Right forelimb (tissue), 1 donor: Measurements from ENCODE around the gene ITPRIPL1.
"Not testable (repeated sequence)": the region's sequence is repeated elsewhere in the genome, so short reads cannot be mapped to it uniquely, and the experiment has no call there.

ENCODE experiments used
- DNase-seq: peaks from one replicate; pipeline ENCODE4 v3.0.0-alpha.2; 2018

The ITPRIPL1 gene, protein sequence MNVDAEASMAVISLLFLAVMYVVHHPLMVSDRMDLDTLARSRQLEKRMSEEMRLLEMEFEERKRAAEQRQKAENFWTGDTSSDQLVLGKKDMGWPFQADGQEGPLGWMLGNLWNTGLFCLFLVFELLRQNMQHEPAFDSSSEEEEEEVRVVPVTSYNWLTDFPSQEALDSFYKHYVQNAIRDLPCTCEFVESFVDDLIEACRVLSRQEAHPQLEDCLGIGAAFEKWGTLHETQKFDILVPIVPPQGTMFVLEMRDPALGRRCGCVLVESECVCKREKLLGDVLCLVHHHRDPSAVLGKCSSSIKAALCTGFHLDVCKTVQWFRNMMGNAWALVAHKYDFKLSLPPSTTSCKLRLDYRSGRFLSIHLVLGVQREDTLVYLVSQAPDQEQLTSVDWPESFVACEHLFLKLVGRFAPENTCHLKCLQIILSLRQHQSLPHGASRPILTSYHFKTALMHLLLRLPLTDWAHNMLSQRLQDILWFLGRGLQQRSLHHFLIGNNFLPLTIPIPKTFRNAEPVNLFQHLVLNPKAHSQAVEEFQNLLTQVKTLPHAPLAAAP

GRCh38 chr2:96325041-96325883 is at the start of gene ITPRIPL1:
TSS of gene ITPRIPL1 (plus strand) at chr2:96325317. CDS start at chr2:96325840, 523 bp downstream.
- DNase-seq = peak; percentile 61

DNA sequence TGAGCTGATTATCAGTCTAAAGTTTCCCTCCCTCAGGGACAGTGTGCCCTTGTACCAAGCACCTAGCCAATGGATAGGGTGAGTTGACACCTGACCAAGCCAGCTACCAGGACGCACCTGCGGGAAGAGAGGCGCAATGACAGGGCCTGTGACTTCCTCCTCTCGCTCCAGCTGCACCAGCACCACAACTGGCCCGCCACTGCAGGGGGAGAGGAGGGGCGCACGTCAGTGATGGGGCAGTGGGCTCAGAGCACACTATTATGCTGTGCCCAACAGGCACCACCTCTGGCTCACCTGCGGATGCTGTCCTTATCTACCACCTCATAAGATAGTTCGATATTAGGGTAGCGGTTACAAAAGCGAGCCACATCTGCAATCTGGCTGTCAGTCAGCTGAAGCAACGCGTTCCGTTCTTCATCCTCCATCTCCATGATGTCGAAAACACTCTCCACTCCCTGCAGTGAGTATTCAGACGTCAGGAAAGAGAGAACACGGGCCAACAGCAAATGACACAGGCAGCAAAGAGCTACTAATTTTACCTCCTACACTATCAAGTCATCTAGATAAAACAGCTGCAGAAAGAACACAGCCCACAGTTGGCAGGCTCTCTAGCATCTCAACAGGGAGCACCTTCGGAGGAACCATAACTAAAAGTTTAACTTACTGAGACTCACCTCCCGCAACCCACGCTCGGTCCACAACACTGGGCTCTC is 48.2 kb upstream of the ITPRIPL1 start:
- DNase-seq = no peak

GRCh38 chr2:96287273-96287856 is 37.8 kb upstream of the ITPRIPL1 start:
- no peak for DNase-seq

- DNase-seq = no peak
These were observed 33.4 kb upstream of the ITPRIPL1 start for GRCh38 chr2:96291751-96292150.

- DNase-seq = not testable (repeated sequence)
These were observed 30.8 kb upstream of the ITPRIPL1 start for GRCh38 chr2:96294271-96294670.

DNA sequence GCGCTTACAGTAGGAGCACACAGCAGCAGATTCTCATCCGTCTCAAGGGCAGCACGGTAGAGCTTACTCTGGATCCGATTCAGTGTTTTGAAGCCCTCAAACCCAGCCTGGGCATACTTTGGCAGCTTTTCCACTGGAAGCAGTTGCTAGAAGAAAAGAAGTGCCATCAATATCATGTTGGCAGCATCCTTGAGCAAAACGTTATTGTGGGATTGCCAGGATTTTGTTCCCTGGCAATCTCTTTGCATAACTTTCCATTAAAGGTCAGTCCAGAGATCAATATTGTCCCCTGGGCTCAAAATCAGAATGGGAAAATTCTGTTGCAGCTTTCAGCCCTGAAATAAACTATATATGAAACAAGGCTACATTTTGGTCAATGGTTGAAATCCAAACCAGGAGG is 28.2 kb upstream of the ITPRIPL1 start:
- DNase-seq = no peak

DNA sequence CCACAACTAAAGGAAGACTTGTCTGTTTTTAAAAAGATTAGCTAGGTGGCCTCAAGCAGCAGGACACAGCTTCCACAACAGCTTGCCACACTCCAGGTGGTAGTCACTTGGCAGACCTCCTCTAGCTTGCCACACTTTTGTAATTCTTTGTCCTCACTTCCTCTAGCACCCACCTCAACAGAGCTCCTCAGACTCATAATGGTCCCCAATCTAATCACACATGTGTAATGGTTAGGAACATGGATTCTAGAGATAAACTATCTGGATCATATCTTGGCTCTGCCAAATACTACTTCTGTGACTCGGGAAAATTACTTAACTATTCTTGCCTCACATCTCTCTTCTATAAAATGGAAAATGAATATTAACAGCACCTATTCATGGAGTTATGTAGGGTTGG is 23.3 kb upstream of the ITPRIPL1 start:
- DNase-seq = no peak

DNA sequence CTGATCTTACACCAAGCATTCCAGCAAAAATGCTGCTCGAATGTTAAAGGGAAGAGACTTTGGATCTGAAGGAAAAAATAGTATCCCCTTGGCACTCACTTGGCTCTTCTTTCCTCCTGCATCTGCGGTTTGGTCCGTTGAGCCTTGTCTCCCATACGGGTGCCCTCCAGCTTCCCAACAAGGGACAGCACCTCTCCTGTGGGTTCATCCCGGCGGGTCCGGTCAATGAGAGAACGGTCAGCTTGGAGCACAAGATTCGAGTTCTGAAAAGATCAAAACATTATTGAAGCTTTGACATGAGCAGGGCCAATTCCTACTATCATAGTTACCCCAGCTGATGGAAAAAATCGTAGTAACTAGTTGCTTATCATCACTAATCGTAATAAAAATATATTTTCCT is 20.5 kb upstream of the ITPRIPL1 start:
- DNase-seq = no peak

DNA sequence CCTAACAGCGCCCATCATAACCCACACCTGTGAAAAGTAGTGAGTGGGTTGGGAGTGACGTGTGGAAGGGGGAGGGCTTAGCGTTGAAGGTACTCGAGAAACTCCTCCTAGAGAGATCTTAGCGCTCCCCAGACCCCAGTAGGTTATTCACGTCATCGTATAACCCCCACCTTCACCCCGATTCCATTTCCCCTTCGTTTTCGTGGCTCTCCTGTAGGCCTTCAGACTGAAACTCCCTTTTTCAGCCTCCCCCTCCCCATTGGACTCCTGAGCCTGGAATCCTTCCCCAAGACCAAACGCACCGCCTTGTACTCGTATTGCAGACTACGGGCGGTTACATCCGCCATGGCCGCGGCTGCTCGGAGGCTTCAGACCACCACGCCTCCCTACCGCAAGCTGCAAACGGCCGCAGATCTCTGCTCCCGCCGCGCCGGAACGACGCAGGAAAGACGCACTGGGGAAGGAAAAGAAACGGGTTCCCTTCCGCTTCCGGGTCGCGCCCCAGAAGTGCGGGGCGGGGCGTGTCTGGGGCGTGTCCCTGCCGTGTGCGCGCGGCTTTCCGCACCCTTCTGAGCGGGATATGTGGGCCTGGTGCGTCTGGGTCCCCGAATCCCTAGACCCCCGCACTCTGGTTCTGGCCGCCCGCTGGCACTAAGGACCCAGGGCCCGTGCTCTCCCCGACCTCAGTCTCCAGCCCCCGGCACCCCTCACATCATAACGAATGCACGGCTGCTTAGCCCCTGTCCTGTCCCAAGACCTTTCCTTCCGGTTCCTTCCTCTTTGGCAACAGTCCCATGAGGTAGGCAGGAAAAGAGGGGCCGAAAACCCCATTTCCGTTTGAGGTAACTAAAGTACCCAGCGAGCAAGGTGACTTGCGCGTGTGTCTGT is 19.8 kb upstream of the ITPRIPL1 start, which contains the start of gene SNRNP200:
SNRNP200 (minus strand) TSS at position 456 of the 888 bp plus-strand sequence; CDS start at position 347, 109 bp downstream.
- DNase-seq = peak; percentile 92

GRCh38 chr2:96305979-96306308 is 19.2 kb upstream of the ITPRIPL1 start:
- no peak for DNase-seq

GRCh38 chr2:96306370-96306769 is 18.7 kb upstream of the ITPRIPL1 start:
- DNase-seq = no peak

DNA sequence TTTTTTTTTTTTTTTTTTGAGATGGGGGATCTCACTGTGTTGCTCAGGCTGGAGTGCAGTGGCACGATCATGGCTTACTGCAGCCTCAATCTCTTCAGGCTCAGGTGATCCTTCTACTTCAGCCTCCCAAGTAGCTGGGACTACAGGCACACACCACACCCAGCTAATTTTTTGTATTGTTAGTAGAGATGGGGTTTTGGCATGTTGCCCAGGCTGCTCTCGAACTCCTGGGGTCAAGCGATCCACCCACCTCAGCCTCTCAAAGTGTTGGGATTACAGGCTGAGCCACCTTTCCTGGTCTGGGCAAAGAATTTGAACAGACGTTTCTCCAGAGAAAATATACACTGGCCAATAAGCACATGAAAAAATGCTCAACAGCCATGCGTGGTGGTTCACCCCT is 16.9 kb upstream of the ITPRIPL1 start:
- no peak for DNase-seq

GRCh38 chr2:96315005-96315399 is 10.1 kb upstream of the ITPRIPL1 start:
- DNase-seq = no peak

- DNase-seq = no peak
These were observed 9.6 kb upstream of the ITPRIPL1 start for GRCh38 chr2:96315400-96316071.

GRCh38 chr2:96316999-96317398 is 8.1 kb upstream of the ITPRIPL1 start:
- DNase-seq = no peak

DNA sequence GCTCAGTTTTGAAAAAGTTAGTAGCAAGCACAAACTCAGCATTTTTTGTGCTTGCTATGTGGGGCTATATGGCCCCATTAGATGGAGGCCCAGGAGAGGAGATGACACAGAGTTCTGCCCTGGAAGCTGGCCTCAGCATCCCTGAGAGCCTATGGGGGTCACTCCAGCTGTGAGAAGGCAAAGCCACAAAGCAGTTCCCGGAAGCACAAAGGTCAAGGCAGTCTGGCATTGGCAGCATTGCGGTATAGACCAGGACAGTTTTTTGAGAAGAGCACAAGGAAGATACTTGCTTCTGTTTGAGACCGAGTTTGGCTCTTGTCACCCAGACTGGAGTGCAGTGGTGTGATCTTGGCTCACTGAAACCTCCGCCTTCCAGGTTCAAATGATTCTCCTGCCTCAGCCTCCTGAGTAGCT is 7.5 kb upstream of the ITPRIPL1 start:
- no peak for DNase-seq

- DNase-seq = no peak
These were observed 6.4 kb upstream of the ITPRIPL1 start for GRCh38 chr2:96318723-96319122.

DNA sequence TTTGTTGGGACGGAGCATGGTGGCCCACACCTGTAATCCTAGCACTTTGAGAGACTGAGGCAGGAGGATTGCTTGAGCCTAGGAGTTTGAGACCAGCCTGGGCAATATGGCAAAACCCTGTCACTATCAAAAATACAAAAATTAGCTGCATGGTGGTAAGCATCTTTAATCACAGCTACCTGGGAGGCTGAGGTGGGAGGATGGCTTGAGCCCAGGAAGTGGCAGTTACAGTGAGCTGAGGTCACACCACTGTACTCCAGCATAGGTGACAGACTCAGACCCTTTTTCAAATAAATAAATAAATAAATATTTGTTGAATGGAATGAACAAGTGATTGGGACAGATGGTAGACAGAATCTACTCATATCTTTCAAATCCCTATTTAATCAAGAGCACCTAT is 5.7 kb upstream of the ITPRIPL1 start:
- DNase-seq = no peak

DNA sequence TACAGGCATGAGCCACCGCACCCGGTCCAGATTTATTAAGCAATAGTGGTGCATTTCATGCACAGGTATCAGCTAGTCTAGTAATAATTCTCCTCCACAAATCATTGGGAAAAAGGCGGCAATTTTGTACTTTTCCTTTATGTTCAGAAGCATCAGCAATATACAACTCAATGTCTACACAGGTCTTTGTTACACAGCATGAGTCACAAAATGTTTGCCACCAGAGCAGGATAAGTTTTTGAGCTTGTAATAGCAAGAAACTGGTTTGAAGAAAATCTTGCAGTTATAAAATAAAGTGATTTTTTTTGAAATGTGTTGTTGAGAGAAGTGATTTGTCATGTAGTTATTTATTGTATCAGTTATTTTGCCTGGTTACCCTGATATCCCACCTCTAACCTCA is 4.8 kb upstream of the ITPRIPL1 start:
- DNase-seq = no peak

GRCh38 chr2:96320728-96321622 is 4.1 kb upstream of the ITPRIPL1 start:
- DNase-seq = peak; percentile 64
